GM12874 (cell line): ENCODE data around the gene MICOS13.

Source experiments
- TF ChIP-seq, protein P1 (sequence below): IDR thresholded peaks from 2 replicates; pipeline ENCODE4 v1.5.1; 2011; ENCODE audit warnings: low read depth, mild to moderate bottlenecking, control low read depth, low read length, moderate library complexity; ENCODE audit not compliant: insufficient read depth

MICOS13 gene

GRCh38 chr19:5678071-5678718 lies 2.1 kb downstream of the MICOS13 start:
- TF ChIP-seq, protein P1, sequence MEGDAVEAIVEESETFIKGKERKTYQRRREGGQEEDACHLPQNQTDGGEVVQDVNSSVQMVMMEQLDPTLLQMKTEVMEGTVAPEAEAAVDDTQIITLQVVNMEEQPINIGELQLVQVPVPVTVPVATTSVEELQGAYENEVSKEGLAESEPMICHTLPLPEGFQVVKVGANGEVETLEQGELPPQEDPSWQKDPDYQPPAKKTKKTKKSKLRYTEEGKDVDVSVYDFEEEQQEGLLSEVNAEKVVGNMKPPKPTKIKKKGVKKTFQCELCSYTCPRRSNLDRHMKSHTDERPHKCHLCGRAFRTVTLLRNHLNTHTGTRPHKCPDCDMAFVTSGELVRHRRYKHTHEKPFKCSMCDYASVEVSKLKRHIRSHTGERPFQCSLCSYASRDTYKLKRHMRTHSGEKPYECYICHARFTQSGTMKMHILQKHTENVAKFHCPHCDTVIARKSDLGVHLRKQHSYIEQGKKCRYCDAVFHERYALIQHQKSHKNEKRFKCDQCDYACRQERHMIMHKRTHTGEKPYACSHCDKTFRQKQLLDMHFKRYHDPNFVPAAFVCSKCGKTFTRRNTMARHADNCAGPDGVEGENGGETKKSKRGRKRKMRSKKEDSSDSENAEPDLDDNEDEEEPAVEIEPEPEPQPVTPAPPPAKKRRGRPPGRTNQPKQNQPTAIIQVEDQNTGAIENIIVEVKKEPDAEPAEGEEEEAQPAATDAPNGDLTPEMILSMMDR, result no peak

GRCh38 chr19:5677580-5677979 lies 2.7 kb downstream of the MICOS13 start:
- TF ChIP-seq, protein P1, result no peak

- TF ChIP-seq, protein P1, result no peak
Measured at GRCh38 chr19:5677136-5677535, 3.2 kb downstream of the MICOS13 start.

- TF ChIP-seq, protein P1, result no peak
Measured at GRCh38 chr19:5676772-5677105, 3.6 kb downstream of the MICOS13 start.

- TF ChIP-seq, protein P1, result no peak
Measured at GRCh38 chr19:5676105-5676771, 4.1 kb downstream of the MICOS13 start.

GRCh38 chr19:5674714-5675113 lies 5.6 kb downstream of the MICOS13 start:
- TF ChIP-seq, protein P1, result no peak

DNA sequence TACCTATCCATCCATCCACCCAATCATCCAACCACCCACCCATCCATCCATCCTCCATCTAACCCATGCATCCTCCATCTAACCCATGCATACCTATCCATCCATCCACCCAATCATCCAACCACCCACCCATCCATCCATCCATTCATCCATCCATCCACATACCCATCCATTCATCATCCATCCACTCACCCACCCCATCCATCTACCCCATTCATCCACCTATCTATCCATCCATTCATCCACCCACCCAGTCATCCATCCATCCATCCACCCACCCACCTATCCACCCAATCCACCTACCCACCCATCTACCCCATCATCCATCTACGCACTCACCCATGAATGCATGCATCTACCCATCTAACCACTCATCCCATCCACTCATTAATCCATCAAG lies 6.6 kb downstream of the MICOS13 start:
- TF ChIP-seq, protein P1, result no peak
